H9 (cell line): ENCODE measurements around the gene ROM1. TPM values are rescaled to one million over a fixed set of nuclear protein-coding genes. Genes with fewer than 3 reads are reported as not detected.
A peak's percentile ranks its signal among the peaks of the same experiment; 100 is the strongest.

Source experiments
- DNase-seq: peaks from one replicate; pipeline ENCODE4 v3.0.0-alpha.2; 2017
- H2AFZ ChIP-seq: one replicate; pipeline ENCODE4 v1.6.1; 2013; ENCODE audit warnings: mild to moderate bottlenecking, low read length, control low read depth, moderate library complexity
- H2AK5ac ChIP-seq: 2 replicates; pipeline ENCODE4 v1.6.1; 2013; ENCODE audit warnings: low read length, control low read depth, mixed read lengths; ENCODE audit not compliant: insufficient read length
- H2BK120ac ChIP-seq: one replicate; pipeline ENCODE4 v1.6.1; 2013; ENCODE audit warnings: low read depth, mild to moderate bottlenecking, low read length, control low read depth, inconsistent platforms; ENCODE audit not compliant: poor library complexity, severe bottlenecking
- H2BK12ac ChIP-seq: 2 replicates; pipeline ENCODE4 v1.6.1; 2013; ENCODE audit warnings: low read length, control low read depth, mixed read lengths, low read depth; ENCODE audit not compliant: insufficient read length
- H2BK15ac ChIP-seq: 2 replicates; pipeline ENCODE4 v1.6.1; 2013; ENCODE audit warnings: low read depth, low read length, control low read depth
- H2BK20ac ChIP-seq: one replicate; pipeline ENCODE4 v1.6.1; 2013; ENCODE audit warnings: low read depth, mild to moderate bottlenecking, low read length, control low read depth, inconsistent platforms; ENCODE audit not compliant: poor library complexity, severe bottlenecking
- H2BK5ac ChIP-seq: 2 replicates; pipeline ENCODE4 v1.6.1; 2013; ENCODE audit warnings: low read length, control low read depth, mixed read lengths; ENCODE audit not compliant: insufficient read length
- H3K14ac ChIP-seq: 2 replicates; pipeline ENCODE4 v1.6.1; 2013; ENCODE audit warnings: low read length, control low read depth; ENCODE audit not compliant: insufficient read depth
- H3K18ac ChIP-seq: 2 replicates; pipeline ENCODE4 v1.6.1; 2013; ENCODE audit warnings: low read depth, mild to moderate bottlenecking, mixed read lengths, low read length, control low read depth; ENCODE audit not compliant: insufficient read length
- H3K23ac ChIP-seq: 2 replicates; pipeline ENCODE4 v1.6.1; 2013; ENCODE audit warnings: low read length, control low read depth, mixed read lengths, low read depth; ENCODE audit not compliant: insufficient read length
- H3K23me2 ChIP-seq: 2 replicates; pipeline ENCODE4 v1.6.1; 2013; ENCODE audit warnings: low read depth, mild to moderate bottlenecking, mixed read lengths, low read length, control low read depth; ENCODE audit not compliant: insufficient read length, poor library complexity, severe bottlenecking
- H3K27ac ChIP-seq: 2 replicates; pipeline ENCODE4 v1.5.1; 2013; ENCODE audit warnings: low read length, control low read depth, mixed read lengths, low read depth; ENCODE audit not compliant: insufficient read length
- H3K27me3 ChIP-seq: 2 replicates; pipeline ENCODE4 v1.6.1; 2013; ENCODE audit warnings: low read length, control low read depth, inconsistent platforms; ENCODE audit not compliant: insufficient read depth
- H3K4ac ChIP-seq: 2 replicates; pipeline ENCODE4 v1.6.1; 2013; ENCODE audit warnings: low read depth, mild to moderate bottlenecking, control low read depth, inconsistent platforms, low read length, moderate library complexity
- H3K4me1 ChIP-seq: 2 replicates; pipeline ENCODE4 v1.6.1; 2013; ENCODE audit warnings: low read length, control low read depth, inconsistent platforms; ENCODE audit not compliant: insufficient read depth
- H3K4me2 ChIP-seq: 2 replicates; pipeline ENCODE4 v1.6.1; 2013; ENCODE audit warnings: low read length, control low read depth, mixed read lengths; ENCODE audit not compliant: insufficient read length, insufficient read depth
- H3K56ac ChIP-seq: 2 replicates; pipeline ENCODE4 v1.6.1; 2013; ENCODE audit warnings: low read depth, mild to moderate bottlenecking, mixed read lengths, low read length, control low read depth; ENCODE audit not compliant: insufficient read length
- H3K79me1 ChIP-seq: 2 replicates; pipeline ENCODE4 v1.6.1; 2013; ENCODE audit warnings: low read depth, mild to moderate bottlenecking, moderate library complexity, low read length, control low read depth, inconsistent platforms; ENCODE audit not compliant: insufficient read depth, poor library complexity, severe bottlenecking
- H3K79me2 ChIP-seq: 2 replicates; pipeline ENCODE4 v1.6.1; 2013; ENCODE audit warnings: low read length, control low read depth, inconsistent platforms; ENCODE audit not compliant: insufficient read depth
- H3K9ac ChIP-seq: 2 replicates; pipeline ENCODE4 v1.6.1; 2013; ENCODE audit warnings: low read length, control low read depth, mixed read lengths; ENCODE audit not compliant: insufficient read length; ENCODE audit errors: extremely low read depth
- H3K9me3 ChIP-seq: one replicate; pipeline ENCODE4 v1.6.1; 2013; ENCODE audit warnings: low read depth, low read length, inconsistent platforms; ENCODE audit not compliant: control insufficient read depth
- H3T11ph ChIP-seq: one replicate; pipeline ENCODE4 v1.6.1; 2013; ENCODE audit warnings: mild to moderate bottlenecking, low read length, control low read depth, inconsistent platforms
- H4K20me1 ChIP-seq: one replicate; pipeline ENCODE4 v1.6.1; 2013; ENCODE audit not compliant: control insufficient read depth, insufficient read length, insufficient read depth
- H4K5ac ChIP-seq: 2 replicates; pipeline ENCODE4 v1.6.1; 2013; ENCODE audit warnings: low read depth, mild to moderate bottlenecking, mixed read lengths, low read length, control low read depth; ENCODE audit not compliant: insufficient read length
- H4K8ac ChIP-seq: replicated peaks from 2 replicates; pipeline ENCODE4 v1.6.1; 2013; ENCODE audit warnings: low read length, control low read depth, mixed read lengths, low read depth; ENCODE audit not compliant: insufficient read length
- H4K91ac ChIP-seq: 2 replicates; pipeline ENCODE4 v1.6.1; 2013; ENCODE audit warnings: low read depth, mild to moderate bottlenecking, moderate library complexity, mixed read lengths, low read length, control low read depth; ENCODE audit not compliant: insufficient read length
- H3K27ac Mint-ChIP-seq, 3 experiments: 2 replicates in 2 of 3; 3 replicates in 1 of 3; pipeline ENCODE4 v1.8.0; 2020 to 2021; ENCODE audit warnings: mixed read lengths in 3 of 3, mild to moderate bottlenecking in 1 of 3, moderate library complexity in 1 of 3
- H3K27me3 Mint-ChIP-seq: 2 replicates; pipeline ENCODE4 v1.8.0; 2021; ENCODE audit warnings: low read depth, mild to moderate bottlenecking, moderate library complexity, mixed read lengths
- H3K36me3 Mint-ChIP-seq, 3 experiments: 2 replicates in 2 of 3; 3 replicates in 1 of 3; pipeline ENCODE4 v1.8.0; 2020 to 2021; ENCODE audit warnings: low read depth in 3 of 3, mixed read lengths in 3 of 3; ENCODE audit not compliant: insufficient read depth in 1 of 3
- H3K4me1 Mint-ChIP-seq, 2 experiments: 2 replicates each; pipeline ENCODE4 v1.8.0; 2020; ENCODE audit warnings: mixed read lengths in 2 of 2
- H3K4me3 Mint-ChIP-seq, 2 experiments: 2 replicates in 1 of 2; 3 replicates in 1 of 2; pipeline ENCODE4 v1.8.0; 2020 to 2021; ENCODE audit warnings: mild to moderate bottlenecking in 2 of 2, mixed read lengths in 2 of 2, moderate library complexity in 1 of 2
- H3K9me3 Mint-ChIP-seq, 2 experiments: 2 replicates in 1 of 2; 3 replicates in 1 of 2; pipeline ENCODE4 v1.8.0; 2020; ENCODE audit warnings: mild to moderate bottlenecking in 2 of 2, mixed read lengths in 2 of 2, moderate library complexity in 1 of 2
- WGBS: extraction: QIAGEN DNeasy Blood & Tissue Kit; methylation state at CpG from one replicate; pipeline ENCODE4 v1.1.7; 2013; ENCODE audit warnings: missing lambda C conversion rate, low lambda C conversion rate, mixed read lengths; ENCODE audit not compliant: insufficient read length; ENCODE audit errors: extremely low coverage; 5-methylcytosine and 5-hydroxymethylcytosine counted together
- total RNA-seq: library from RNA; stranded (reverse); gene quantifications from 2 replicates; pipeline ENCODE4 v1.2.1, GENCODE V29; 2021
- TF ChIP-seq, protein P1 (sequence below): fragments of 200-600 bp; sonication (generic); conservative IDR thresholded peaks from 3 replicates; pipeline ENCODE4 v1.8.0; 2021; ENCODE audit warnings: antibody characterized with exemption, mild to moderate bottlenecking

ROM1 gene
- total RNA-seq, 1 experiment from 2014 or later: 0.79 TPM

DNA sequence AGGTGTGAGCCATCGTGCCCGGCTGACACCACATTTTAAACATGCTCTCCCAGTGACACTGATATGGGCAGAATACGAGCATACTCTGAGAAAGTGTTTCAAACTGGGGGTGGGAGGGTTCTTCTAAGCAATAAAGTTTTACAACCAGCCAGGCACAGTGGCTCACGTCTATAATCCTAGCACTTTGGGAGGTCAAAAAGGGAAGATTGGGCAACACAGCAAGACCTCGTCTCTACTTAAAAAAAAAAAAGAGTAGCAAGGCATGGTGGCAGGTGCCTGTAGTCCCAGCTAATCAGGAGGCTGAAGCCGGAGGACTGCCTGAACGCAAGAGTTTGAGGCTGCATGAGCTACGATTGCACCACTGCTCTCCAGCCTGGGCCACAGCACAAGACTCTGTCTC is 31.2 kb downstream of the ROM1 start:
- no peak overlapping the region for H3K27ac ChIP-seq
- Mint-ChIP-seq H3K4me1 (peaks cover 7 to 9% of the 10 kb centered on the region in 2 experiments), H3K36me3 (peaks cover 14 to 44% (median 32%) of the 10 kb centered on the region in 3 experiments), H3K27me3 (no peaks in the 10 kb centered on the region), H3K9me3 (no peaks in the 10 kb centered on the region), H3K4me3 (peak overlapping the region; percentile 36 to 58; a peak in 3 of 5 replicates), H3K27ac (0 out of 7 replicates have a peak overlapping the region, but pooled peaks of 1 of the 3 experiments have one; percentile 12)
- H2BK5ac ChIP-seq: no peak overlapping the region
- H3K79me1 ChIP-seq: no peaks in the 10 kb centered on the region
- TF ChIP-seq, protein P1, sequence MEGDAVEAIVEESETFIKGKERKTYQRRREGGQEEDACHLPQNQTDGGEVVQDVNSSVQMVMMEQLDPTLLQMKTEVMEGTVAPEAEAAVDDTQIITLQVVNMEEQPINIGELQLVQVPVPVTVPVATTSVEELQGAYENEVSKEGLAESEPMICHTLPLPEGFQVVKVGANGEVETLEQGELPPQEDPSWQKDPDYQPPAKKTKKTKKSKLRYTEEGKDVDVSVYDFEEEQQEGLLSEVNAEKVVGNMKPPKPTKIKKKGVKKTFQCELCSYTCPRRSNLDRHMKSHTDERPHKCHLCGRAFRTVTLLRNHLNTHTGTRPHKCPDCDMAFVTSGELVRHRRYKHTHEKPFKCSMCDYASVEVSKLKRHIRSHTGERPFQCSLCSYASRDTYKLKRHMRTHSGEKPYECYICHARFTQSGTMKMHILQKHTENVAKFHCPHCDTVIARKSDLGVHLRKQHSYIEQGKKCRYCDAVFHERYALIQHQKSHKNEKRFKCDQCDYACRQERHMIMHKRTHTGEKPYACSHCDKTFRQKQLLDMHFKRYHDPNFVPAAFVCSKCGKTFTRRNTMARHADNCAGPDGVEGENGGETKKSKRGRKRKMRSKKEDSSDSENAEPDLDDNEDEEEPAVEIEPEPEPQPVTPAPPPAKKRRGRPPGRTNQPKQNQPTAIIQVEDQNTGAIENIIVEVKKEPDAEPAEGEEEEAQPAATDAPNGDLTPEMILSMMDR: no peak
- H3K27me3 ChIP-seq: no peaks in the 10 kb centered on the region
- no peak overlapping the region for H3T11ph ChIP-seq
- H3K9me3 ChIP-seq: no peaks in the 10 kb centered on the region
- no peak overlapping the region for H3K14ac ChIP-seq
- H3K9ac ChIP-seq: no peak overlapping the region
- H2BK15ac ChIP-seq: no peak overlapping the region
- H3K4me2 ChIP-seq: no peak overlapping the region
- no peak overlapping the region for H2BK12ac ChIP-seq
- no CpG with 5 or more reads among the region's 8 CpGs for WGBS
- no peak overlapping the region for H3K4ac ChIP-seq
- no peak for DNase-seq
- H3K23ac ChIP-seq: no peak overlapping the region
- H2AFZ ChIP-seq: no peak overlapping the region
- H4K5ac ChIP-seq: no peak overlapping the region
- peaks cover 10% of the 10 kb centered on the region; the same call in 1 of the 2 replicates for H3K79me2 ChIP-seq
- no peaks in the 10 kb centered on the region for H4K20me1 ChIP-seq
- no peak overlapping the region for H3K56ac ChIP-seq
- H2AK5ac ChIP-seq: no peak overlapping the region
- H2BK120ac ChIP-seq: no peak overlapping the region
- no peak overlapping the region for H4K91ac ChIP-seq
- H4K8ac ChIP-seq: no peak overlapping the region
- no peak overlapping the region for H3K18ac ChIP-seq
- H3K23me2 ChIP-seq: peaks cover 5% of the 10 kb centered on the region
- peaks cover 3% of the 10 kb centered on the region; the same call in 1 of the 2 replicates for H3K4me1 ChIP-seq
- no peak overlapping the region for H2BK20ac ChIP-seq
